NCI-H82 treated with DMSO at 0.1 percent for 48 hours (cell line): Measurements from ENCODE around the gene ASB18.
"Not testable (repeated sequence)": the region's sequence is repeated elsewhere in the genome, so short reads cannot be mapped to it uniquely, and the experiment has no call there.

Experiments
- DNase-seq: peaks from one replicate; lab custom pipeline; 2025; ENCODE audit not compliant: unreplicated experiment; lab: John Stamatoyannopoulos, UW

Gene ASB18

GRCh38 chr2:236264256-236264655 is at the start of gene ASB18:
Gene ASB18 (minus strand): TSS chr2:236264406. CDS start chr2:236264345, 61 bp downstream.
- no peak for DNase-seq

- DNase-seq: no peak
Measured at GRCh38 chr2:236311286-236311685, 47.1 kb upstream of the ASB18 start.

GRCh38 chr2:236309669-236310029 is 45.4 kb upstream of the ASB18 start:
- no peak for DNase-seq

GRCh38 chr2:236308855-236309668 is 44.9 kb upstream of the ASB18 start:
- DNase-seq: no peak

- DNase-seq: no peak
Measured at GRCh38 chr2:236307641-236308040, 43.4 kb upstream of the ASB18 start.

- DNase-seq: no peak
Measured at GRCh38 chr2:236306825-236307540, 42.8 kb upstream of the ASB18 start.

- no peak for DNase-seq
Measured at GRCh38 chr2:236305964-236306605, 41.9 kb upstream of the ASB18 start.

GRCh38 chr2:236305531-236305930 is 41.3 kb upstream of the ASB18 start:
- DNase-seq: no peak

GRCh38 chr2:236303935-236304334 is 39.7 kb upstream of the ASB18 start:
- no peak for DNase-seq

GRCh38 chr2:236302555-236302954 is 38.3 kb upstream of the ASB18 start:
- DNase-seq: no peak

GRCh38 chr2:236298924-236299475 is 34.8 kb upstream of the ASB18 start:
- DNase-seq: no peak

GRCh38 chr2:236295481-236295880 is 31.3 kb upstream of the ASB18 start:
- DNase-seq: no peak

- no peak for DNase-seq
Measured at GRCh38 chr2:236294647-236295046, 30.4 kb upstream of the ASB18 start.

- no peak for DNase-seq
Measured at GRCh38 chr2:236293241-236293810, 29.1 kb upstream of the ASB18 start.

- no peak for DNase-seq
Measured at GRCh38 chr2:236291911-236292310, 27.7 kb upstream of the ASB18 start.

- no peak for DNase-seq
Measured at GRCh38 chr2:236291476-236291875, 27.3 kb upstream of the ASB18 start.

GRCh38 chr2:236290742-236291425 is 26.7 kb upstream of the ASB18 start:
- DNase-seq: no peak

- DNase-seq: no peak
Measured at GRCh38 chr2:236289766-236290462, 25.7 kb upstream of the ASB18 start.

GRCh38 chr2:236288373-236288772 is 24.2 kb upstream of the ASB18 start:
- not testable (repeated sequence) for DNase-seq

- no peak for DNase-seq
Measured at GRCh38 chr2:236287656-236288055, 23.4 kb upstream of the ASB18 start.
